Measurements from ENCODE around the gene TMOD3.

DNA sequence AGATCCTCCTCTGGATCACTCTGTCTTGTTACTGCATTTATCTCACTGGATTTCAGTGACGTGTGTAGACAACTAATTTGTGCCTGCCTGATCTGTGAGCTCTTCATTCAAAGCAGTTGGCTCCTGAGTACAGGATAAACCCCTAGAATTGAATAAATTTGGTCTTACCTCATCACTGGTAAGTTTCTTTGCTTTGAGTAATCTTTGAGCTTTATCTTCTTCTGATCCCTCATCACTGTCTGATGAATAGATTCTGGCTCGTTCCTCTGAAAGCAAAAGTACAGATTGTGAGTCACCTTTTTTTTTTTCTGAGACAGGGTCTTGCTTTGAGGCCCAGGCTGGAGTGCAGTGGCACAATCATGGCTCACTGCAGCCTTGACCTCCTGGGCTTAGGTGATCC, 117.7 kb downstream of the TMOD3 start:
- TF ChIP-seq SCRT1 (tag by site-specific recombination; IDR thresholded peaks at IDR 0.05; ENCODE audit: borderline replicate concordance) (no peak), ZNF350 (tag by site-specific recombination; IDR thresholded peaks at IDR 0.05) (no peak), ZNF48 (tag by site-specific recombination; IDR thresholded peaks at IDR 0.05) (no peak), ZIC2 (tag by site-specific recombination; IDR thresholded peaks at IDR 0.05) (no peak), ZNF391 (tag by site-specific recombination; IDR thresholded peaks at IDR 0.05; ENCODE audit: borderline replicate concordance, low read depth) (no peak), ZNF324 (tag by site-specific recombination; IDR thresholded peaks at IDR 0.05) (no peak), ZNF473 (tag by site-specific recombination; IDR thresholded peaks at IDR 0.05) (no peak), ZNF571 (tag by site-specific recombination; IDR thresholded peaks at IDR 0.05) (no peak)
- TF ChIP-seq, protein P1, sequence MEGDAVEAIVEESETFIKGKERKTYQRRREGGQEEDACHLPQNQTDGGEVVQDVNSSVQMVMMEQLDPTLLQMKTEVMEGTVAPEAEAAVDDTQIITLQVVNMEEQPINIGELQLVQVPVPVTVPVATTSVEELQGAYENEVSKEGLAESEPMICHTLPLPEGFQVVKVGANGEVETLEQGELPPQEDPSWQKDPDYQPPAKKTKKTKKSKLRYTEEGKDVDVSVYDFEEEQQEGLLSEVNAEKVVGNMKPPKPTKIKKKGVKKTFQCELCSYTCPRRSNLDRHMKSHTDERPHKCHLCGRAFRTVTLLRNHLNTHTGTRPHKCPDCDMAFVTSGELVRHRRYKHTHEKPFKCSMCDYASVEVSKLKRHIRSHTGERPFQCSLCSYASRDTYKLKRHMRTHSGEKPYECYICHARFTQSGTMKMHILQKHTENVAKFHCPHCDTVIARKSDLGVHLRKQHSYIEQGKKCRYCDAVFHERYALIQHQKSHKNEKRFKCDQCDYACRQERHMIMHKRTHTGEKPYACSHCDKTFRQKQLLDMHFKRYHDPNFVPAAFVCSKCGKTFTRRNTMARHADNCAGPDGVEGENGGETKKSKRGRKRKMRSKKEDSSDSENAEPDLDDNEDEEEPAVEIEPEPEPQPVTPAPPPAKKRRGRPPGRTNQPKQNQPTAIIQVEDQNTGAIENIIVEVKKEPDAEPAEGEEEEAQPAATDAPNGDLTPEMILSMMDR (tag by site-specific recombination; IDR thresholded peaks at IDR 0.05): no peak
- TF ChIP-seq, protein P2, sequence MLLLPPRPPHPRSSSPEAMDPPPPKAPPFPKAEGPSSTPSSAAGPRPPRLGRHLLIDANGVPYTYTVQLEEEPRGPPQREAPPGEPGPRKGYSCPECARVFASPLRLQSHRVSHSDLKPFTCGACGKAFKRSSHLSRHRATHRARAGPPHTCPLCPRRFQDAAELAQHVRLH (tag by site-specific recombination; IDR thresholded peaks at IDR 0.05): no peak

All from HEK293 (cell line).